Measurements from ENCODE around the gene FGFBP1. TPM values are rescaled to one million over a fixed set of nuclear protein-coding genes. Genes with fewer than 3 reads are reported as not detected.

FGFBP1 gene
- total and polyA plus RNA-seq, 2 donors (not counting 3 experiments of a cell fraction or from before 2014, with no cell fraction given), result not detected

GRCh38 chr4:15890246-15890829 is 48.2 kb downstream of the FGFBP1 start:
- no peak for FAIRE-seq

More at GRCh38 chr4:15890246-15890829, 48.2 kb downstream of the FGFBP1 start:
- Histone ChIP-seq H3K9me3 (replicated peaks; ENCODE audit: control insufficient read depth, insufficient read depth, low read length) (no peaks in the 10 kb centered on the region), H3K4me3 (replicated peaks in 1 of 3; ENCODE audit: insufficient read depth in 1 of 3, low read depth in 1 of 3, low read length in 3 of 3) (no peak overlapping the region), H3K27ac (ENCODE audit: insufficient read depth, low read depth, low read length) (no peak overlapping the region), H3K9ac (replicated peaks; ENCODE audit: extremely low read depth, insufficient read depth, low read length) (no peak overlapping the region), H3K9me1 (replicated peaks; ENCODE audit: control insufficient read depth, extremely low read depth, insufficient read depth, low read length) (no peaks in the 10 kb centered on the region), H3K4me1 (ENCODE audit: control insufficient read depth, extremely low read depth, insufficient read depth, low read length) (no peaks in the 10 kb centered on the region), H3K27me3 (ENCODE audit: control insufficient read depth in 2 of 2, insufficient read depth in 2 of 2, low read length in 2 of 2) (peaks cover 9 to 11% of the 10 kb centered on the region in 2 experiments), H4K20me1 (replicated peaks; ENCODE audit: control insufficient read depth, extremely low read depth, insufficient read depth, low read length) (no peaks in the 10 kb centered on the region), H3K4me2 (ENCODE audit: insufficient read depth, low read length) (no peak overlapping the region), H3K36me3 (ENCODE audit: control insufficient read depth in 2 of 2, extremely low read depth in 1 of 2, insufficient read depth in 2 of 2, low read length in 2 of 2) (no peaks in the 10 kb centered on the region), H2AFZ (ENCODE audit: low read depth, low read length) (no peak overlapping the region), H3K79me2 (ENCODE audit: control insufficient read depth, insufficient read depth, low read length) (no peaks in the 10 kb centered on the region)
- CTCF ChIA-PET, result interaction anchor here (1.3 to 5.2 kb wide), 3 partner anchors 8 to 375 kb away, joined by 4 to 44 read pairs (median 6); no protein-coding TSS in a partner anchor
- TF ChIP-seq GATA2 (IDR thresholded peaks at IDR 0.05; ENCODE audit: insufficient read depth, insufficient read length, low read depth, low read length) (no peak), MYC (IDR thresholded peaks at IDR 0.05; ENCODE audit: low read depth, low read length) (no peak), EZH2 (IDR thresholded peaks at IDR 0.05; ENCODE audit: borderline replicate concordance, low read depth, low read length, severe bottlenecking) (no peak), POLR2AphosphoS5 (IDR thresholded peaks at IDR 0.05; ENCODE audit: insufficient read depth, low read depth, low read length) (no peak), JUN (IDR thresholded peaks at IDR 0.05; ENCODE audit: borderline replicate concordance, insufficient read depth, insufficient read length, low read depth) (no peak), MAX (IDR thresholded peaks at IDR 0.05; ENCODE audit: insufficient read depth, insufficient read length) (no peak), POLR2A (IDR thresholded peaks at IDR 0.05; ENCODE audit: low read depth, low read length) (no peak), FOS (IDR thresholded peaks at IDR 0.05; ENCODE audit: borderline replicate concordance, insufficient read depth, low read length) (no peak)
- TF ChIP-seq, protein P1, sequence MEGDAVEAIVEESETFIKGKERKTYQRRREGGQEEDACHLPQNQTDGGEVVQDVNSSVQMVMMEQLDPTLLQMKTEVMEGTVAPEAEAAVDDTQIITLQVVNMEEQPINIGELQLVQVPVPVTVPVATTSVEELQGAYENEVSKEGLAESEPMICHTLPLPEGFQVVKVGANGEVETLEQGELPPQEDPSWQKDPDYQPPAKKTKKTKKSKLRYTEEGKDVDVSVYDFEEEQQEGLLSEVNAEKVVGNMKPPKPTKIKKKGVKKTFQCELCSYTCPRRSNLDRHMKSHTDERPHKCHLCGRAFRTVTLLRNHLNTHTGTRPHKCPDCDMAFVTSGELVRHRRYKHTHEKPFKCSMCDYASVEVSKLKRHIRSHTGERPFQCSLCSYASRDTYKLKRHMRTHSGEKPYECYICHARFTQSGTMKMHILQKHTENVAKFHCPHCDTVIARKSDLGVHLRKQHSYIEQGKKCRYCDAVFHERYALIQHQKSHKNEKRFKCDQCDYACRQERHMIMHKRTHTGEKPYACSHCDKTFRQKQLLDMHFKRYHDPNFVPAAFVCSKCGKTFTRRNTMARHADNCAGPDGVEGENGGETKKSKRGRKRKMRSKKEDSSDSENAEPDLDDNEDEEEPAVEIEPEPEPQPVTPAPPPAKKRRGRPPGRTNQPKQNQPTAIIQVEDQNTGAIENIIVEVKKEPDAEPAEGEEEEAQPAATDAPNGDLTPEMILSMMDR (IDR thresholded peaks at IDR 0.05; ENCODE audit: extremely low read depth in 1 of 2, insufficient read depth in 1 of 2, low read depth in 1 of 2, low read length in 2 of 2), result no peak
- dilution Hi-C loops (cut with MboI; ENCODE audit: extremely low pct_ligation_motif_present, low sequenced_read_pairs), result no loop called here
- no peak for DNase-seq (ENCODE audit: low read depth, low spot score)
- intact Hi-C loops (cut with micrococcal nuclease), result no loop called here
- POLR2A ChIA-PET, result no interaction called here
- BruUV-seq (replicated peaks), result no TSS peak
